Frontal cortex (tissue), 4 donors: ENCODE data around the gene UROC1. TPM values are rescaled to one million over a fixed set of nuclear protein-coding genes. Genes with fewer than 3 reads are reported as not detected.
"Not testable (repeated sequence)": the region's sequence is repeated elsewhere in the genome, so short reads cannot be mapped to it uniquely, and the experiment has no call there.

Experiments
- DNase-seq, 2 donors: peaks; one replicate each; pipeline ENCODE4 v3.0.0; 2012; ENCODE audit warnings: low spot score in 2 of 2
- FAIRE-seq: peaks from 2 replicates; lab custom pipeline; 2012; peaks lifted over from hg19 to GRCh38; lab: Jason Lieb, UNC
- total RNA-seq: library from RNA; depleted of rRNA; stranded (reverse); fragments of >200 nt; gene quantifications from one replicate; pipeline ENCODE4 v1.2.3, GENCODE V29; 2014
- donor health status: control.
- donor health status: control.
- donor health status: control.

The UROC1 gene
- total RNA-seq, 1 donor from 2014 or later = not detected

GRCh38 chr3:126535636-126536035 is 18.1 kb upstream of the UROC1 start:
- no peak for DNase-seq
- FAIRE-seq = no peak

- not testable (repeated sequence) for FAIRE-seq
Measured at GRCh38 chr3:126534716-126535115, 17.1 kb upstream of the UROC1 start.

GRCh38 chr3:126533506-126533905 is 15.9 kb upstream of the UROC1 start:
- DNase-seq = no peak
- no peak for FAIRE-seq

More at GRCh38 chr3:126534716-126535115, 17.1 kb upstream of the UROC1 start:
- DNase-seq = not testable (repeated sequence)

- no peak for FAIRE-seq
- DNase-seq = no peak
Measured at GRCh38 chr3:126531051-126531330, 13.4 kb upstream of the UROC1 start.

- no peak for DNase-seq
- no peak for FAIRE-seq
Measured at GRCh38 chr3:126530171-126531050, 12.8 kb upstream of the UROC1 start.

GRCh38 chr3:126529585-126530170 is 12.1 kb upstream of the UROC1 start:
- DNase-seq (no peak), FAIRE-seq (no peak)

- FAIRE-seq (no peak), DNase-seq (no peak)
Measured at GRCh38 chr3:126528800-126529541, 11.4 kb upstream of the UROC1 start.

GRCh38 chr3:126528419-126528799 is 10.8 kb upstream of the UROC1 start:
- no peak for FAIRE-seq
- no peak for DNase-seq

GRCh38 chr3:126527455-126528211 is 10.1 kb upstream of the UROC1 start:
- FAIRE-seq = no peak
- no peak for DNase-seq

- no peak for FAIRE-seq
- no peak for DNase-seq
Measured at GRCh38 chr3:126527006-126527405, 9.4 kb upstream of the UROC1 start.

- FAIRE-seq (no peak), DNase-seq (no peak)
Measured at GRCh38 chr3:126526668-126527005, 9.1 kb upstream of the UROC1 start.

GRCh38 chr3:126525853-126526667 is 8.5 kb upstream of the UROC1 start:
- FAIRE-seq = no peak
- DNase-seq = no peak

- DNase-seq (no peak), FAIRE-seq (no peak)
Measured at GRCh38 chr3:126525091-126525852, 7.7 kb upstream of the UROC1 start.

- DNase-seq = peak in 1 of 2 donors; percentile 35
Measured at GRCh38 chr3:126524429-126524988, 6.9 kb upstream of the UROC1 start.

GRCh38 chr3:126523745-126524428 is 6.3 kb upstream of the UROC1 start, which contains the start of gene CHST13:
Gene CHST13 (plus strand): TSS chr3:126524155. CDS start chr3:126524333, 178 bp downstream.
- DNase-seq (peak; percentile 46 to 55), FAIRE-seq (no peak)

More at GRCh38 chr3:126524429-126524988, 6.9 kb upstream of the UROC1 start:
- FAIRE-seq = no peak

GRCh38 chr3:126522363-126522788 is 4.8 kb upstream of the UROC1 start:
- FAIRE-seq = no peak

GRCh38 chr3:126521122-126521891 is 3.7 kb upstream of the UROC1 start:
- FAIRE-seq (no peak), DNase-seq (peak in 1 of 2 donors; percentile 36)

More at GRCh38 chr3:126522363-126522788, 4.8 kb upstream of the UROC1 start:
- DNase-seq = peak; percentile 72 to 77
